GM12878 (cell line): ENCODE data around the gene KIF20B. TPM values are rescaled to one million over a fixed set of nuclear protein-coding genes. Genes with fewer than 3 reads are reported as not detected.

ENCODE experiments used
- ATAC-seq: fragments of 200-7000 bp; cut with Tn5 transposase; 3 replicates; pipeline ENCODE4 v1.9.1; 2020; ENCODE audit warnings: mild to moderate bottlenecking, moderate library complexity
- BruUV-seq: library from RNA; stranded (reverse); fragments of 400-500 nt; replicated peaks from 2 replicates; lab custom pipeline; 2021; lab: Mats Ljungman, UMichigan
- CTCF ChIA-PET: fragments of 300-600 bp; sonication (Branson Sonifier 250); formaldehyde crosslinking; extraction: SDS; loops from one replicate; lab custom pipeline; 2021; ENCODE audit warnings: inconsistent platforms; lab: Yijun Ruan, JAX
- POLR2A ChIA-PET: fragments of 350-600 bp; formaldehyde crosslinking; extraction: SDS; loops from one replicate; lab custom pipeline; 2021; ENCODE audit warnings: inconsistent platforms; lab: Charles Lee
- RAD21 ChIA-PET: fragments of 300-600 bp; sonication (Branson Sonifier 250); formaldehyde crosslinking; loops from one replicate; lab custom pipeline; 2023; ENCODE audit warnings: antibody characterized with exemption; ENCODE audit not compliant: unreplicated experiment; lab: Charles Lee
- SMC1A ChIA-PET: fragments of 300-600 bp; sonication (Branson Sonifier 250); formaldehyde crosslinking; loops from one replicate; lab custom pipeline; 2023; ENCODE audit not compliant: unreplicated experiment, uncharacterized antibody; lab: Charles Lee
- DNase-seq: peaks from one replicate; pipeline ENCODE4 v3.0.0-alpha.2; 2011; ENCODE audit warnings: low read depth, low spot score
- FAIRE-seq: peaks from 3 replicates; lab custom pipeline; 2011; peaks lifted over from hg19 to GRCh38; lab: Jason Lieb, UNC
- H2AFZ ChIP-seq: 2 replicates; pipeline ENCODE4 v1.6.0; 2011; ENCODE audit warnings: low read depth, low read length, control low read depth; ENCODE audit not compliant: control insufficient read depth
- H3K27ac ChIP-seq: 2 replicates; pipeline ENCODE4 v1.5.1; 2011; ENCODE audit warnings: control low read depth; ENCODE audit not compliant: control insufficient read depth, insufficient read depth
- H3K27me3 ChIP-seq, 2 experiments: replicated peaks in 1 of 2; 2 replicates each; pipeline versions ENCODE4 v1.6.0 to v1.6.1; 2011; ENCODE audit warnings: low read length in 1 of 2; ENCODE audit not compliant: control insufficient read depth in 2 of 2, insufficient read depth in 2 of 2
- H3K36me3 ChIP-seq, 2 experiments: 2 replicates each; pipeline ENCODE4 v1.5.1; 2011; ENCODE audit warnings: low read length in 1 of 2; ENCODE audit not compliant: control insufficient read depth in 2 of 2, insufficient read depth in 2 of 2
- H3K4me1 ChIP-seq: 2 replicates; pipeline ENCODE4 v1.6.1; 2011; ENCODE audit warnings: mild to moderate bottlenecking, low read length, moderate library complexity, mixed read lengths; ENCODE audit not compliant: control insufficient read depth, insufficient read depth
- H3K4me2 ChIP-seq: 2 replicates; pipeline ENCODE4 v1.6.0; 2011; ENCODE audit warnings: control low read depth; ENCODE audit not compliant: control insufficient read depth, insufficient read depth
- H3K4me3 ChIP-seq: fragments of 200-600 bp; sonication (generic); 2 replicates; pipeline ENCODE4 v1.5.1; 2016
- H3K79me2 ChIP-seq: 2 replicates; pipeline ENCODE4 v1.6.0; 2011; ENCODE audit warnings: low read length; ENCODE audit not compliant: control insufficient read depth, insufficient read depth
- H3K9ac ChIP-seq: 2 replicates; pipeline ENCODE4 v1.8.0; 2011; ENCODE audit warnings: low read length, control low read depth, mixed read lengths; ENCODE audit not compliant: control insufficient read depth, insufficient read depth
- H3K9me3 ChIP-seq: replicated peaks from 3 replicates; pipeline ENCODE4 v1.5.1; 2011; ENCODE audit warnings: mild to moderate bottlenecking, low read length; ENCODE audit not compliant: control insufficient read depth, insufficient read depth
- H4K20me1 ChIP-seq: 2 replicates; pipeline ENCODE4 v1.6.0; 2011; ENCODE audit not compliant: control insufficient read depth, insufficient read depth
- ATF7 ChIP-seq: fragments of 450-650 bp; IDR thresholded peaks from 2 replicates; pipeline ENCODE4 v1.6.1; 2016; ENCODE audit warnings: low read depth, mild to moderate bottlenecking
- BACH1 ChIP-seq: fragments of 450-650 bp; IDR thresholded peaks from 2 replicates; pipeline ENCODE4 v1.6.1; 2017; ENCODE audit warnings: mild to moderate bottlenecking, borderline replicate concordance
- CHD2 ChIP-seq: IDR thresholded peaks from 2 replicates; pipeline ENCODE4 v1.6.1; 2011; ENCODE audit warnings: low read depth, low read length, improper control_type of control experiment, borderline replicate concordance
- EED ChIP-seq: sonication (generic); IDR thresholded peaks from 2 replicates; pipeline ENCODE4 v1.6.1; 2016; ENCODE audit warnings: antibody characterized with exemption, low read depth
- ETV6 ChIP-seq, 2 experiments: fragments of 450-650 bp in 1 of 2; IDR thresholded peaks in 1 of 2; conservative IDR thresholded peaks in 1 of 2; 2 replicates each; pipeline ENCODE4 v1.6.1; 2014; ENCODE audit warnings: antibody characterized with exemption in 1 of 2, borderline replicate concordance in 1 of 2, low read depth in 1 of 2, mild to moderate bottlenecking in 1 of 2, moderate library complexity in 1 of 2
- JUND ChIP-seq: IDR thresholded peaks from 2 replicates; pipeline ENCODE4 v1.6.1; 2012; ENCODE audit warnings: low read depth, mild to moderate bottlenecking, low read length, improper control_type of control experiment, moderate library complexity
- KAT2A ChIP-seq: conservative IDR thresholded peaks from 2 replicates; pipeline ENCODE4 v1.6.1; 2011; ENCODE audit warnings: low read depth, low read length; ENCODE audit not compliant: control insufficient read depth
- MYB ChIP-seq: fragments of 150-350 bp; IDR thresholded peaks from 2 replicates; pipeline ENCODE4 v1.6.1; 2014; ENCODE audit warnings: mild to moderate bottlenecking, low read depth, low read length, borderline replicate concordance
- NR2C1 ChIP-seq: fragments of 450-650 bp; IDR thresholded peaks from 2 replicates; pipeline ENCODE4 v1.6.1; 2017; ENCODE audit warnings: antibody characterized with exemption, mild to moderate bottlenecking, moderate library complexity
- POLR2AphosphoS5 ChIP-seq: IDR thresholded peaks from 2 replicates; pipeline ENCODE4 v1.6.1; 2011; ENCODE audit warnings: mild to moderate bottlenecking, low read length, inconsistent platforms
- RELB ChIP-seq: fragments of 450-650 bp; IDR thresholded peaks from 2 replicates; pipeline ENCODE4 v1.6.1; 2017; ENCODE audit warnings: low read depth, mild to moderate bottlenecking, moderate library complexity
- SMAD1 ChIP-seq: fragments of 450-650 bp; IDR thresholded peaks from 2 replicates; pipeline ENCODE4 v1.6.1; 2018; ENCODE audit warnings: mild to moderate bottlenecking, low read depth; ENCODE audit not compliant: partially characterized antibody
- USF2 ChIP-seq: IDR thresholded peaks from 2 replicates; pipeline ENCODE4 v1.6.1; 2011; ENCODE audit warnings: low read depth, low read length, improper control_type of control experiment, borderline replicate concordance
- WGBS: methylation state at CpG from one replicate; pipeline ENCODE4 v1.1.6; 2016; ENCODE audit warnings: low lambda C conversion rate; ENCODE audit not compliant: insufficient replicate concordance, insufficient coverage; ENCODE audit errors: missing lambda C conversion rate; 5-methylcytosine and 5-hydroxymethylcytosine counted together
- in situ Hi-C: fragments of 300-500 bp; cut with MboI; formaldehyde crosslinking; loops from 9 replicates; pipeline ENCODE4 v1.14.3; 2018; ENCODE audit warnings: mixed read lengths
- intact Hi-C: fragments of 100-400 bp; cut with micrococcal nuclease; formaldehyde crosslinking; loops from one replicate; pipeline ENCODE4 v1.14.2; 2022; ENCODE audit not compliant: unreplicated experiment
- polyA plus RNA-seq, 11 experiments: library from polyadenylated mRNA; depleted of rRNA in 4 of 11; unstranded in 6 of 11; stranded (reverse) in 5 of 11; fragments of >200 nt; fragmentation: Nextera tagmentation in 4 of 11; fragmentation: Illumina TruSeq in 1 of 11; extraction: Ambion mirVana in 4 of 11; extraction: Trizol in 1 of 11; gene quantifications; 1 replicate in 1 of 11; 2 replicates in 10 of 11; pipeline versions ENCODE4 v1.2.1 to v1.2.3, GENCODE V29; 2011 to 2016; ENCODE audit warnings: inconsistent platforms in 2 of 11, missing spikeins in 2 of 11, low read depth in 1 of 11
- total RNA-seq, 4 experiments: library from RNA; depleted of rRNA in 3 of 4; stranded (reverse); fragments of >200 nt in 3 of 4; fragmentation: Illumina TruSeq in 1 of 4; extraction: Trizol in 1 of 4; gene quantifications; 2 replicates each; pipeline versions ENCODE4 v1.2.1 to v1.2.3, GENCODE V29; 2013 to 2021

The KIF20B gene
- total and polyA plus RNA-seq, 10 of the 15 experiments (the other 5 are each of a cell fraction or from before 2014, with no cell fraction given) = 15.6 to 67.7 (median 44.3) TPM

GRCh38 chr10:89810908-89811525, 109.6 kb downstream of the KIF20B start:
- H3K27me3 ChIP-seq = no peaks in the 10 kb centered on the region
- ChIA-PET SMC1A (no interaction called here), CTCF (interaction anchor here (0.6 kb wide), 1 partner anchor 1232 kb away, joined by 3 read pairs; no protein-coding TSS in a partner anchor), RAD21 (no interaction called here), POLR2A (no interaction called here)
- H4K20me1 ChIP-seq = no peaks in the 10 kb centered on the region
- no TSS peak for BruUV-seq
- TF ChIP-seq KAT2A (no peak), NR2C1 (no peak), SMAD1 (no peak), ATF7 (no peak), ETV6 (conservative IDR thresholded peaks at IDR 0.05 in 1 of 2, IDR thresholded peaks at IDR 0.05 in 1 of 2; ENCODE audit: borderline replicate concordance in 1 of 2, low read depth in 1 of 2) (no peak), RELB (no peak), USF2 (no peak), CHD2 (no peak), POLR2AphosphoS5 (no peak), BACH1 (no peak), EED (no peak), JUND (no peak), MYB (no peak)
- 42% methylated on average over 4 of the region's 4 CpGs for WGBS
- H3K4me1 ChIP-seq = peaks cover 5% of the 10 kb centered on the region
- no peaks in the 10 kb centered on the region for H3K79me2 ChIP-seq
- no peak overlapping the region for H2AFZ ChIP-seq
- H3K4me2 ChIP-seq = no peak overlapping the region
- H3K36me3 ChIP-seq = no peaks in the 10 kb centered on the region
- H3K9me3 ChIP-seq = no peaks in the 10 kb centered on the region
- intact Hi-C loops (loop anchor here (10.0 kb wide), 1 partner anchor 494 kb away; no protein-coding TSS in a partner anchor), in situ Hi-C loops (no loop called here)
- ATAC-seq (no peak), FAIRE-seq (no peak), DNase-seq (no peak)
- H3K4me3 ChIP-seq = no peak overlapping the region
- H3K27ac ChIP-seq = no peak overlapping the region
- no peak overlapping the region for H3K9ac ChIP-seq
